ENCODE results near the gene EXOC6B. TPM values are rescaled to one million over a fixed set of nuclear protein-coding genes. Genes with fewer than 3 reads are reported as not detected.

EXOC6B gene
- total RNA-seq, 2 experiments from 2014 or later = 16.9 to 17.5 TPM

DNA sequence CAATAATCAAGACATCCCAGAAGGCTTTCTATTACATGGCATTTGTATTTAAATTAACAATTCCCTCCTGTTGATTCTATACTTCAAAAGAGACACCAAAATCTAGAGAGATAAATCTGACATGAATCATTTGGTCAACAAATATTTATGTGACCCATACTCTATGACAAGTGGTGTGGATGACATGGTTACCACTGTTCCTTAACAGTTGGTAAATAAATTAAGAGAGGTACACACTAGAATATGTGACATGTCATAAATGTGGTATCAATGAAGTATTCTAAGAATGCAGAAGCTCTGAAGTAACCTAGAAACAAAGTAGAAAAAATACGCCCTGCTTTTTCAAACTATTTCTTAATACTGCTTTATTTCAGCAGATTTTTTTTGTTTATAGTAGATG lies 255.4 kb downstream of the EXOC6B start:
- no peak for ATAC-seq (ENCODE audit: poor library complexity)
- Histone ChIP-seq H3K9me3 (ENCODE audit: control insufficient read depth in 1 of 2, insufficient read depth in 1 of 2, low read length in 2 of 2) (no peaks in the 10 kb centered on the region), H3K4me1 (ENCODE audit: insufficient read depth, low read length) (no peaks in the 10 kb centered on the region), H3K36me3 (ENCODE audit: insufficient read depth, low read length) (no peaks in the 10 kb centered on the region), H3K4me3 (ENCODE audit: low read length) (no peak overlapping the region), H3K27ac (ENCODE audit: low read depth in 1 of 2, low read length in 2 of 2) (no peak overlapping the region), H3K27me3 (ENCODE audit: control insufficient read depth in 1 of 2, insufficient read depth in 2 of 2, low read length in 2 of 2) (no peaks in the 10 kb centered on the region)
- CTCF ChIA-PET = no interaction called here
- Mint-ChIP-seq H3K27ac (no peak overlapping the region), H3K36me3 (ENCODE audit: low read depth) (peaks cover 9% of the 10 kb centered on the region), H3K27me3 (no peaks in the 10 kb centered on the region), H3K4me3 (no peak overlapping the region), H3K4me1 (ENCODE audit: low read depth) (no peaks in the 10 kb centered on the region), H3K9me3 (no peaks in the 10 kb centered on the region)
- DNase-seq = no peak
- POLR2A ChIA-PET = no interaction called here
- intact Hi-C loops (cut with DNase I, micrococcal nuclease) = no loop called here
- TF ChIP-seq, protein P1, sequence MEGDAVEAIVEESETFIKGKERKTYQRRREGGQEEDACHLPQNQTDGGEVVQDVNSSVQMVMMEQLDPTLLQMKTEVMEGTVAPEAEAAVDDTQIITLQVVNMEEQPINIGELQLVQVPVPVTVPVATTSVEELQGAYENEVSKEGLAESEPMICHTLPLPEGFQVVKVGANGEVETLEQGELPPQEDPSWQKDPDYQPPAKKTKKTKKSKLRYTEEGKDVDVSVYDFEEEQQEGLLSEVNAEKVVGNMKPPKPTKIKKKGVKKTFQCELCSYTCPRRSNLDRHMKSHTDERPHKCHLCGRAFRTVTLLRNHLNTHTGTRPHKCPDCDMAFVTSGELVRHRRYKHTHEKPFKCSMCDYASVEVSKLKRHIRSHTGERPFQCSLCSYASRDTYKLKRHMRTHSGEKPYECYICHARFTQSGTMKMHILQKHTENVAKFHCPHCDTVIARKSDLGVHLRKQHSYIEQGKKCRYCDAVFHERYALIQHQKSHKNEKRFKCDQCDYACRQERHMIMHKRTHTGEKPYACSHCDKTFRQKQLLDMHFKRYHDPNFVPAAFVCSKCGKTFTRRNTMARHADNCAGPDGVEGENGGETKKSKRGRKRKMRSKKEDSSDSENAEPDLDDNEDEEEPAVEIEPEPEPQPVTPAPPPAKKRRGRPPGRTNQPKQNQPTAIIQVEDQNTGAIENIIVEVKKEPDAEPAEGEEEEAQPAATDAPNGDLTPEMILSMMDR (IDR thresholded peaks at IDR 0.05) = no peak

DNA sequence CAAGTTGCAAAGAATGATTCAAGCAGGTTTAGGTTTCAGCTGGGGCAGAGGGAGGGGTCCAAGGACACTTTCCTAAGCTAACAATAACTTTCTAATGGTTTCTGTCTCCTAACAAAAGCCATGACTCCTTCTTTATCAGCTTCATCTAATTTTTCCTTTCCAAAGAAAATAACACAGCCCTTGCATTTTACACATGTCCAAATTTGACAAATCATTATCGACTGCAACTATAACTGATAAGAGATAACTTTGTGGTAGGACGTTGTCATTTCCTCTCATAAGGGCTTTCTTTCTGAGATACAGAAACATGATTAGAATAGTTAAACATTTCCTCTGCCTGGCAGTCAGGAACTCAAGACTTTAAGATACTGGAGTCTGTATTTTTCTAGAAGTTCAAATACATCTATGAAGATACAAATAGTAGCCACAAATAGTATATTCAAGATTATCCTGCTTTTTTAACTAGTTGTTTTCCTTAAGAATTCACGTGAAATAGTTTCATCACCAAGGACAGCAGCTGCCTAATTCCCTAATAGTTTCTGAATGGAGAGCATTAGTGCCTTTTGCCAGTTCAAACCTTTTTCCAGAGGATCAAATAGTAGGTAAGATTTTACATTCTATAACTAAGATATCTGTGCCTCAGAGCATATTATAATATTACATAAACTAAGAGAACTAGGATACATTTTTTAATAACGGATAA lies 263.2 kb downstream of the EXOC6B start:
- Histone ChIP-seq H3K9me3 (ENCODE audit: control insufficient read depth in 1 of 2, insufficient read depth in 1 of 2, low read length in 2 of 2) (no peaks in the 10 kb centered on the region), H3K36me3 (ENCODE audit: insufficient read depth, low read length) (peaks cover 4% of the 10 kb centered on the region), H3K4me3 (ENCODE audit: low read length) (no peak overlapping the region), H3K27ac (ENCODE audit: low read depth in 1 of 2, low read length in 2 of 2) (no peak overlapping the region), H3K4me1 (ENCODE audit: insufficient read depth, low read length) (no peaks in the 10 kb centered on the region), H3K27me3 (ENCODE audit: control insufficient read depth in 1 of 2, insufficient read depth in 2 of 2, low read length in 2 of 2) (no peaks in the 10 kb centered on the region)
- POLR2A ChIA-PET = no interaction called here
- H3K9me3 Mint-ChIP-seq = no peaks in the 10 kb centered on the region
- no peak overlapping the region for H3K4me3 Mint-ChIP-seq
- ATAC-seq (ENCODE audit: poor library complexity) (no peak), DNase-seq (no peak)
- intact Hi-C loops (cut with DNase I, micrococcal nuclease) = no loop called here
- peaks cover 15% of the 10 kb centered on the region for H3K36me3 Mint-ChIP-seq (ENCODE audit: low read depth)
- H3K27me3 Mint-ChIP-seq = no peaks in the 10 kb centered on the region
- H3K4me1 Mint-ChIP-seq (ENCODE audit: low read depth) = no peaks in the 10 kb centered on the region
- TF ChIP-seq, protein P1 (IDR thresholded peaks at IDR 0.05) = no peak
- CTCF ChIA-PET = no interaction called here
- H3K27ac Mint-ChIP-seq = no peak overlapping the region

DNA sequence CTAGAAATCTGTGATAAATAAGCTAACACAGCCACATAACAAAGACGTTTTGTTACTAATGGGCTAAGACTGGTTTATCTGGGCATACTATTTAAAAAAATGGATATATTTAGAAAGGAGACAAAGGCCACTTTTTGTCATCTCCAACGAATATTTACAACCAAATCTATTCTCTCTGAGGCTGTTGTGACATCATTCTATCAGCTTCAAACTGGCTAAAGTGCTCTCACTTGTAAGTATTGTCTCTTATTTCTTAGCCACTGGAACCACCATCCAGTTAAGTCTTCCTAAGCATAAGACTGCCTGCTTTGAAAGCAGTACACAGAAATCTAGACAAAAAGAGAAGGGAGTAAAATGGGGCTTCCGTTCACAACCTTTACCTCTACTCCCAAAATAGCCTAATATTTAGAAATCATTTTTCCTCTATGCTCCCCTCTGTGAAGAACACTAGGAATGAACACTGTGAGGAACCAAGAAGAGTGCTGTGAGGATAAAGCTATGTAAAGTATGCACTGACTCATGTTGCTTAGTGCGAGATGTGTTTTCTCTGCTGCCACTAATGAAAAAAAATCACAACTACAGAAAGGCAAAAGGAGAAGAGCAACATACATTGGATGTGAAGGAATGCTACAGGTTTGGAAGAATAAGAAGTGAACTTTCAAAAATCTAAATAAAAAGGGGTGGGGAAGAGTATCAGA lies 264.1 kb downstream of the EXOC6B start:
- intact Hi-C loops (cut with DNase I, micrococcal nuclease) = no loop called here
- Histone ChIP-seq H3K9me3 (ENCODE audit: control insufficient read depth in 1 of 2, insufficient read depth in 1 of 2, low read length in 2 of 2) (no peaks in the 10 kb centered on the region), H3K27ac (ENCODE audit: low read depth in 1 of 2, low read length in 2 of 2) (no peak overlapping the region), H3K36me3 (ENCODE audit: insufficient read depth, low read length) (peaks cover 4% of the 10 kb centered on the region), H3K4me1 (ENCODE audit: insufficient read depth, low read length) (no peaks in the 10 kb centered on the region), H3K27me3 (ENCODE audit: control insufficient read depth in 1 of 2, insufficient read depth in 2 of 2, low read length in 2 of 2) (no peaks in the 10 kb centered on the region), H3K4me3 (ENCODE audit: low read length) (no peak overlapping the region)
- H3K9me3 Mint-ChIP-seq = no peaks in the 10 kb centered on the region
- H3K27ac Mint-ChIP-seq = no peak overlapping the region
- TF ChIP-seq, protein P1 (IDR thresholded peaks at IDR 0.05) = no peak
- CTCF ChIA-PET = no interaction called here
- H3K36me3 Mint-ChIP-seq (ENCODE audit: low read depth) = peaks cover 24% of the 10 kb centered on the region
- DNase-seq (no peak), ATAC-seq (ENCODE audit: poor library complexity) (no peak)
- H3K27me3 Mint-ChIP-seq = no peaks in the 10 kb centered on the region
- no peak overlapping the region for H3K4me3 Mint-ChIP-seq
- POLR2A ChIA-PET = no interaction called here
- no peaks in the 10 kb centered on the region for H3K4me1 Mint-ChIP-seq (ENCODE audit: low read depth)
